HepG2 (cell line): Measurements from ENCODE around the gene RBP7. TPM values are rescaled to one million over a fixed set of nuclear protein-coding genes. Genes with fewer than 3 reads are reported as not detected.

Source experiments
- ARNT ChIP-seq: fragments of 450-650 bp; IDR thresholded peaks from 2 replicates; pipeline ENCODE4 v1.6.1; 2017
- KDM6A ChIP-seq: IDR thresholded peaks from 2 replicates; pipeline ENCODE4 v1.6.1; 2016; ENCODE audit warnings: low read depth
- MTF2 ChIP-seq: sonication (generic); formaldehyde crosslinking; IDR thresholded peaks from 2 replicates; pipeline ENCODE4 v1.5.0; 2020; ENCODE audit warnings: missing genetic modification reagents, borderline replicate concordance
- NFKBIZ ChIP-seq: IDR thresholded peaks from 2 replicates; pipeline ENCODE4 v1.6.1; 2018; ENCODE audit warnings: missing genetic modification reagents, missing compliant biosample characterization
- PHF8 ChIP-seq: sonication (generic); formaldehyde crosslinking; IDR thresholded peaks from 2 replicates; pipeline ENCODE4 v1.5.0; 2020; ENCODE audit warnings: missing genetic modification reagents
- PRDM10 ChIP-seq: sonication (generic); formaldehyde crosslinking; IDR thresholded peaks from 2 replicates; pipeline ENCODE4 v1.4.0; 2020; ENCODE audit warnings: low read depth, missing genetic modification reagents
- SRSF4 ChIP-seq: fragments of 200-400 bp; formaldehyde crosslinking; IDR thresholded peaks from one replicate; pipeline ENCODE4 v1.6.1; 2018; ENCODE audit warnings: mild to moderate bottlenecking, low read depth, low read length, moderate library complexity; ENCODE audit not compliant: poor library complexity, severe bottlenecking
- XRCC5 ChIP-seq: fragments of 200-400 bp; formaldehyde crosslinking; optimal IDR thresholded peaks from 2 replicates; pipeline ENCODE3; 2017; ENCODE audit warnings: mild to moderate bottlenecking, low read length
- ZNF235 ChIP-seq: sonication (generic); formaldehyde crosslinking; IDR thresholded peaks from 2 replicates; pipeline ENCODE4 v1.8.1; 2023; ENCODE audit warnings: mild to moderate bottlenecking, missing genetic modification reagents, borderline replicate concordance
- ZNF510 ChIP-seq: sonication (generic); formaldehyde crosslinking; IDR thresholded peaks from 2 replicates; pipeline ENCODE4 v1.4.0; 2020; ENCODE audit warnings: low read depth, mild to moderate bottlenecking, missing genetic modification reagents
- ZNF557 ChIP-seq: sonication (generic); formaldehyde crosslinking; IDR thresholded peaks from 2 replicates; pipeline ENCODE4 v1.4.0; 2020; ENCODE audit warnings: missing genetic modification reagents
- ZNF687 ChIP-seq: sonication (generic); formaldehyde crosslinking; IDR thresholded peaks from 2 replicates; pipeline ENCODE4 v1.5.1; 2020; ENCODE audit warnings: mild to moderate bottlenecking, missing genetic modification reagents, moderate library complexity
- polyA plus RNA-seq, 8 experiments: library from polyadenylated mRNA; depleted of rRNA in 3 of 8; stranded (reverse) in 7 of 8; unstranded in 1 of 8; fragments of >200 nt; fragmentation: Illumina TruSeq in 4 of 8; extraction: Trizol in 4 of 8; gene quantifications; 2 replicates each; pipeline versions ENCODE4 v1.2.1 to v1.2.3, GENCODE V29; 2011 to 2016; ENCODE audit warnings: low read depth in 4 of 8, missing spikeins in 1 of 8, mixed read lengths in 1 of 8; ENCODE audit not compliant: insufficient read depth in 1 of 8
- total RNA-seq, 5 experiments: library from RNA; depleted of rRNA; stranded (reverse); fragments of >200 nt; fragmentation: Illumina TruSeq; extraction: Trizol; gene quantifications; 2 replicates each; pipeline ENCODE4 v1.2.3, GENCODE V29; 2016; ENCODE audit warnings: low read depth in 1 of 5
- TF ChIP-seq, protein P1 (sequence below): IDR thresholded peaks from 2 replicates; pipeline ENCODE4 v1.6.1; 2016; ENCODE audit warnings: low read depth
- TF ChIP-seq, protein P2 (sequence below): sonication (generic); formaldehyde crosslinking; IDR thresholded peaks from 2 replicates; pipeline ENCODE4 v1.5.0; 2020; ENCODE audit warnings: mild to moderate bottlenecking, missing genetic modification reagents, moderate library complexity
- TF ChIP-seq, protein P3 (sequence below): sonication (generic); formaldehyde crosslinking; IDR thresholded peaks from 2 replicates; pipeline ENCODE4 v1.5.1; 2020; ENCODE audit warnings: mild to moderate bottlenecking, moderate library complexity, missing genetic modification reagents

Gene RBP7
- total and polyA plus RNA-seq, 2 of the 13 experiments (the other 11 are each of a cell fraction or from before 2014, with no cell fraction given) = 1.6 to 2.0 TPM

DNA sequence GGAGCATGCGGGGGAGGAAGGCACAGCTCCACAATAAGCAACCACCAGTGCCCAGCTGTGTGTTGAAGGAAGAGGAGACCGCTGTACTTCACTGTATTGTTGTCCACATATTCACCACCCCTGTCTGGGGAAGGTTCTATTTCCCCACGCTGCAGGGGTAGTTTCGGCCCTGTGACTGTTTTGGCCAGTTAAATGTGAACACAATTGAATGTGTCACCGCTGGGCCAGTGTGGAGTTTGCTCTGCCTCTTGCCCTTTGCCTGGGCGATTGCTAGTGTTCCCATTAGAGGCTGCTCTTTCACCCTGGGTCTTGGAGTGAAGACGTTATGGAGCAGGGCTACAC, 68.3 kb downstream of the RBP7 start (continued):
- TF ChIP-seq, protein P1, sequence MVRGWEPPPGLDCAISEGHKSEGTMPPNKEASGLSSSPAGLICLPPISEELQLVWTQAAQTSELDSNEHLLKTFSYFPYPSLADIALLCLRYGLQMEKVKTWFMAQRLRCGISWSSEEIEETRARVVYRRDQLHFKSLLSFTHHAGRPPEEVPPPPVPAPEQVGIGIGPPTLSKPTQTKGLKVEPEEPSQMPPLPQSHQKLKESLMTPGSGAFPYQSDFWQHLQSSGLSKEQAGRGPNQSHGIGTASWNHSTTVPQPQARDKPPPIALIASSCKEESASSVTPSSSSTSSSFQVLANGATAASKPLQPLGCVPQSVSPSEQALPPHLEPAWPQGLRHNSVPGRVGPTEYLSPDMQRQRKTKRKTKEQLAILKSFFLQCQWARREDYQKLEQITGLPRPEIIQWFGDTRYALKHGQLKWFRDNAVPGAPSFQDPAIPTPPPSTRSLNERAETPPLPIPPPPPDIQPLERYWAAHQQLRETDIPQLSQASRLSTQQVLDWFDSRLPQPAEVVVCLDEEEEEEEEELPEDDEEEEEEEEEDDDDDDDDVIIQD (CRISPR knock-in tag) = no peak
- TF ChIP-seq, protein P2, sequence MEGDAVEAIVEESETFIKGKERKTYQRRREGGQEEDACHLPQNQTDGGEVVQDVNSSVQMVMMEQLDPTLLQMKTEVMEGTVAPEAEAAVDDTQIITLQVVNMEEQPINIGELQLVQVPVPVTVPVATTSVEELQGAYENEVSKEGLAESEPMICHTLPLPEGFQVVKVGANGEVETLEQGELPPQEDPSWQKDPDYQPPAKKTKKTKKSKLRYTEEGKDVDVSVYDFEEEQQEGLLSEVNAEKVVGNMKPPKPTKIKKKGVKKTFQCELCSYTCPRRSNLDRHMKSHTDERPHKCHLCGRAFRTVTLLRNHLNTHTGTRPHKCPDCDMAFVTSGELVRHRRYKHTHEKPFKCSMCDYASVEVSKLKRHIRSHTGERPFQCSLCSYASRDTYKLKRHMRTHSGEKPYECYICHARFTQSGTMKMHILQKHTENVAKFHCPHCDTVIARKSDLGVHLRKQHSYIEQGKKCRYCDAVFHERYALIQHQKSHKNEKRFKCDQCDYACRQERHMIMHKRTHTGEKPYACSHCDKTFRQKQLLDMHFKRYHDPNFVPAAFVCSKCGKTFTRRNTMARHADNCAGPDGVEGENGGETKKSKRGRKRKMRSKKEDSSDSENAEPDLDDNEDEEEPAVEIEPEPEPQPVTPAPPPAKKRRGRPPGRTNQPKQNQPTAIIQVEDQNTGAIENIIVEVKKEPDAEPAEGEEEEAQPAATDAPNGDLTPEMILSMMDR = peak; percentile 39; the same call in 1 of the 2 replicates
- TF ChIP-seq MTF2 (CRISPR knock-in tag) (no peak), ZNF557 (no peak), NFKBIZ (no peak), KDM6A (CRISPR knock-in tag) (no peak), PHF8 (CRISPR knock-in tag) (no peak), ZNF235 (CRISPR knock-in tag) (no peak), XRCC5 (peak; percentile 20), ZNF687 (CRISPR knock-in tag) (peak; percentile 29; the same call in 1 of the 2 replicates), SRSF4 (no peak), PRDM10 (CRISPR knock-in tag) (peak; percentile 89), ZNF510 (CRISPR knock-in tag) (no peak), ARNT (no peak)
- TF ChIP-seq, protein P3, sequence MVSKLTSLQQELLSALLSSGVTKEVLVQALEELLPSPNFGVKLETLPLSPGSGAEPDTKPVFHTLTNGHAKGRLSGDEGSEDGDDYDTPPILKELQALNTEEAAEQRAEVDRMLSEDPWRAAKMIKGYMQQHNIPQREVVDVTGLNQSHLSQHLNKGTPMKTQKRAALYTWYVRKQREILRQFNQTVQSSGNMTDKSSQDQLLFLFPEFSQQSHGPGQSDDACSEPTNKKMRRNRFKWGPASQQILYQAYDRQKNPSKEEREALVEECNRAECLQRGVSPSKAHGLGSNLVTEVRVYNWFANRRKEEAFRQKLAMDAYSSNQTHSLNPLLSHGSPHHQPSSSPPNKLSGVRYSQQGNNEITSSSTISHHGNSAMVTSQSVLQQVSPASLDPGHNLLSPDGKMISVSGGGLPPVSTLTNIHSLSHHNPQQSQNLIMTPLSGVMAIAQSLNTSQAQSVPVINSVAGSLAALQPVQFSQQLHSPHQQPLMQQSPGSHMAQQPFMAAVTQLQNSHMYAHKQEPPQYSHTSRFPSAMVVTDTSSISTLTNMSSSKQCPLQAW (CRISPR knock-in tag) = no peak
